ENCODE results near the gene ESYT3.

GRCh38 chr3:138465925-138466324, 31.5 kb downstream of the ESYT3 start:
- no peak for TF ChIP-seq CTCF (IDR thresholded peaks at IDR 0.05; ENCODE audit: low read depth, low read length)
- no peak for TF ChIP-seq MAX (IDR thresholded peaks at IDR 0.05; ENCODE audit: low read depth, low read length)
- no peak for TF ChIP-seq POLR2A (IDR thresholded peaks at IDR 0.05; ENCODE audit: extremely low read depth, insufficient read length)
